Mesendoderm (in vitro differentiated cells): Measurements from ENCODE around the gene KRTAP10-4.

ENCODE experiments used
- DNase-seq: peaks from one replicate; pipeline ENCODE4 v3.0.0; 2013
- H2AK5ac ChIP-seq: 2 replicates; pipeline ENCODE4 v1.6.1; 2013; ENCODE audit warnings: low read length, inconsistent platforms
- H2BK120ac ChIP-seq: 2 replicates; pipeline ENCODE4 v1.6.1; 2013; ENCODE audit warnings: low read depth, mild to moderate bottlenecking, low read length, moderate library complexity, mixed read lengths
- H2BK15ac ChIP-seq: replicated peaks from 2 replicates; pipeline ENCODE4 v1.6.1; 2013; ENCODE audit warnings: low read depth, mild to moderate bottlenecking, moderate library complexity
- H2BK5ac ChIP-seq: 2 replicates; pipeline ENCODE4 v1.6.1; 2013; ENCODE audit warnings: low read length, inconsistent platforms
- H3K18ac ChIP-seq: 2 replicates; pipeline ENCODE4 v1.6.1; 2013; ENCODE audit warnings: mild to moderate bottlenecking, low read length, mixed read lengths
- H3K23ac ChIP-seq: one replicate; pipeline ENCODE4 v1.6.1; 2013; ENCODE audit warnings: low read length
- H3K27ac ChIP-seq: 2 replicates; pipeline ENCODE4 v1.5.1; 2013; ENCODE audit warnings: low read depth, mild to moderate bottlenecking, inconsistent platforms, low read length, moderate library complexity
- H3K27me3 ChIP-seq: 2 replicates; pipeline ENCODE4 v1.6.1; 2013; ENCODE audit warnings: low read length, control low read depth, mild to moderate bottlenecking, inconsistent platforms; ENCODE audit not compliant: insufficient read depth, poor library complexity
- H3K36me3 ChIP-seq: 2 replicates; pipeline ENCODE4 v1.6.1; 2013; ENCODE audit warnings: low read length, inconsistent platforms; ENCODE audit not compliant: control insufficient read depth, insufficient read depth
- H3K4ac ChIP-seq: one replicate; pipeline ENCODE4 v1.6.1; 2013; ENCODE audit warnings: low read depth, mild to moderate bottlenecking, low read length, moderate library complexity
- H3K4me1 ChIP-seq: 2 replicates; pipeline ENCODE4 v1.6.1; 2013; ENCODE audit warnings: low read depth, low read length, inconsistent platforms; ENCODE audit not compliant: control insufficient read depth
- H3K4me2 ChIP-seq: 2 replicates; pipeline ENCODE4 v1.6.1; 2013; ENCODE audit warnings: low read length
- H3K4me3 ChIP-seq: 2 replicates; pipeline ENCODE4 v1.5.1; 2013; ENCODE audit warnings: mild to moderate bottlenecking, low read length
- H3K56ac ChIP-seq: one replicate; pipeline ENCODE4 v1.6.1; 2013; ENCODE audit warnings: low read length
- H3K79me1 ChIP-seq: 2 replicates; pipeline ENCODE4 v1.6.1; 2013; ENCODE audit warnings: low read length, inconsistent platforms
- H3K79me2 ChIP-seq: 2 replicates; pipeline ENCODE4 v1.6.1; 2013; ENCODE audit warnings: mild to moderate bottlenecking, low read length; ENCODE audit not compliant: control insufficient read depth, insufficient read depth
- H3K9ac ChIP-seq: 2 replicates; pipeline ENCODE4 v1.6.1; 2013; ENCODE audit warnings: low read length, inconsistent platforms
- H4K5ac ChIP-seq: one replicate; pipeline ENCODE4 v1.6.1; 2013; ENCODE audit warnings: low read length
- H4K8ac ChIP-seq: one replicate; pipeline ENCODE4 v1.6.1; 2013; ENCODE audit warnings: low read depth, mild to moderate bottlenecking, control low read depth, low read length, moderate library complexity
- WGBS: extraction: QIAGEN DNeasy Blood & Tissue Kit; methylation state at CpG from one replicate; pipeline ENCODE4 v1.1.7; 2013; ENCODE audit warnings: low lambda C conversion rate, missing lambda C conversion rate; ENCODE audit not compliant: insufficient coverage; ENCODE audit errors: extremely low coverage; 5-methylcytosine and 5-hydroxymethylcytosine counted together

Gene KRTAP10-4

GRCh38 chr21:44551340-44551961 is 22.1 kb upstream of the KRTAP10-4 start, which contains the start of gene KRTAP10-2:
Gene KRTAP10-2 (minus strand): TSS chr21:44551505. CDS start chr21:44551458, 47 bp downstream.
- no CpG with 5 or more reads among the region's 17 CpGs for WGBS
- Histone ChIP-seq H3K27ac (no peak within 1 kb of the TSS), H2BK5ac (no peak within 1 kb of the TSS), H3K4ac (no peak within 1 kb of the TSS), H3K9ac (no peak within 1 kb of the TSS), H3K4me3 (no peak within 1 kb of the TSS), H3K56ac (peak within 1 kb of the TSS; percentile 34), H3K23ac (no peak within 1 kb of the TSS), H4K8ac (no peak within 1 kb of the TSS), H3K79me2 (no peaks in the 10 kb centered on the region), H4K5ac (no peak within 1 kb of the TSS), H3K4me2 (no peak within 1 kb of the TSS), H2BK15ac (no peak within 1 kb of the TSS), H3K36me3 (no peaks in the 10 kb centered on the region), H3K79me1 (no peaks in the 10 kb centered on the region), H2BK120ac (no peak within 1 kb of the TSS), H3K27me3 (no peaks in the 10 kb centered on the region), H2AK5ac (no peak within 1 kb of the TSS), H3K18ac (no peak within 1 kb of the TSS), H3K4me1 (peaks cover 9% of the 10 kb centered on the region)
- DNase-seq, result no peak

- no peak overlapping the region for H2BK5ac ChIP-seq
- no peak overlapping the region for H3K4me2 ChIP-seq
- no peak overlapping the region for H3K23ac ChIP-seq
- no peak overlapping the region for H2AK5ac ChIP-seq
- H2BK120ac ChIP-seq, result no peak overlapping the region
- H3K36me3 ChIP-seq, result no peaks in the 10 kb centered on the region
- peaks cover 9% of the 10 kb centered on the region for H3K4me1 ChIP-seq
- H3K4me3 ChIP-seq, result no peak overlapping the region
- no peak overlapping the region for H3K56ac ChIP-seq
- H3K9ac ChIP-seq, result no peak overlapping the region
- no peaks in the 10 kb centered on the region for H3K27me3 ChIP-seq
- no peak overlapping the region for H4K8ac ChIP-seq
- no peaks in the 10 kb centered on the region for H3K79me2 ChIP-seq
- no peak overlapping the region for H4K5ac ChIP-seq
- no peaks in the 10 kb centered on the region for H3K79me1 ChIP-seq
- H3K27ac ChIP-seq, result no peak overlapping the region
- no peak overlapping the region for H2BK15ac ChIP-seq
- no peak overlapping the region for H3K4ac ChIP-seq
- H3K18ac ChIP-seq, result no peak overlapping the region
- no peak for DNase-seq
- WGBS, result no CpG with 5 or more reads among the region's 6 CpGs
These were observed 21.4 kb upstream of the KRTAP10-4 start for GRCh38 chr21:44552136-44552535.

- H3K4me2 ChIP-seq, result no peak overlapping the region
- peaks cover 9% of the 10 kb centered on the region for H3K4me1 ChIP-seq
- H3K4ac ChIP-seq, result no peak overlapping the region
- no peak overlapping the region for H3K56ac ChIP-seq
- no peak overlapping the region for H3K27ac ChIP-seq
- H3K9ac ChIP-seq, result no peak overlapping the region
- H3K23ac ChIP-seq, result no peak overlapping the region
- no peak overlapping the region for H4K5ac ChIP-seq
- H3K4me3 ChIP-seq, result no peak overlapping the region
- H3K79me2 ChIP-seq, result no peaks in the 10 kb centered on the region
- H2BK5ac ChIP-seq, result no peak overlapping the region
- H2AK5ac ChIP-seq, result no peak overlapping the region
- H3K18ac ChIP-seq, result no peak overlapping the region
- no peaks in the 10 kb centered on the region for H3K79me1 ChIP-seq
- no peak for DNase-seq
- H4K8ac ChIP-seq, result no peak overlapping the region
- no peak overlapping the region for H2BK120ac ChIP-seq
- no peak overlapping the region for H2BK15ac ChIP-seq
- no peaks in the 10 kb centered on the region for H3K36me3 ChIP-seq
- no CpG with 5 or more reads among the region's 13 CpGs for WGBS
- H3K27me3 ChIP-seq, result no peaks in the 10 kb centered on the region
These were observed 20.8 kb upstream of the KRTAP10-4 start for GRCh38 chr21:44552681-44553080.

- Histone ChIP-seq H2BK15ac (no peak overlapping the region), H3K4ac (no peak overlapping the region), H3K36me3 (no peaks in the 10 kb centered on the region), H3K79me1 (no peaks in the 10 kb centered on the region), H3K56ac (no peak overlapping the region), H3K23ac (no peak overlapping the region), H2AK5ac (no peak overlapping the region), H3K27me3 (no peaks in the 10 kb centered on the region), H4K5ac (no peak overlapping the region), H2BK120ac (no peak overlapping the region), H3K4me3 (no peak overlapping the region), H3K4me1 (no peaks in the 10 kb centered on the region), H4K8ac (no peak overlapping the region), H3K79me2 (no peaks in the 10 kb centered on the region), H3K27ac (no peak overlapping the region), H3K9ac (no peak overlapping the region), H3K18ac (no peak overlapping the region), H3K4me2 (no peak overlapping the region), H2BK5ac (no peak overlapping the region)
- DNase-seq, result no peak
- WGBS, result no CpG with 5 or more reads among the region's 13 CpGs
These were observed 18.2 kb upstream of the KRTAP10-4 start for GRCh38 chr21:44555200-44555875.

- no peak overlapping the region for H3K4me2 ChIP-seq
- no peak overlapping the region for H4K8ac ChIP-seq
- H3K9ac ChIP-seq, result no peak overlapping the region
- no peak overlapping the region for H2BK120ac ChIP-seq
- H4K5ac ChIP-seq, result no peak overlapping the region
- DNase-seq, result no peak
- no peaks in the 10 kb centered on the region for H3K79me1 ChIP-seq
- H3K23ac ChIP-seq, result no peak overlapping the region
- no peaks in the 10 kb centered on the region for H3K27me3 ChIP-seq
- H2BK15ac ChIP-seq, result no peak overlapping the region
- no peak overlapping the region for H3K4ac ChIP-seq
- no peak overlapping the region for H2AK5ac ChIP-seq
- no peaks in the 10 kb centered on the region for H3K4me1 ChIP-seq
- no peak overlapping the region for H2BK5ac ChIP-seq
- WGBS, result no CpG with 5 or more reads among the region's 9 CpGs
- no peaks in the 10 kb centered on the region for H3K36me3 ChIP-seq
- H3K79me2 ChIP-seq, result no peaks in the 10 kb centered on the region
- no peak overlapping the region for H3K56ac ChIP-seq
- H3K18ac ChIP-seq, result no peak overlapping the region
- no peak overlapping the region for H3K4me3 ChIP-seq
- no peak overlapping the region for H3K27ac ChIP-seq
These were observed 16.6 kb upstream of the KRTAP10-4 start for GRCh38 chr21:44556879-44557278.
